ENCODE results near the gene CHRNA3. TPM values are rescaled to one million over a fixed set of nuclear protein-coding genes. Genes with fewer than 3 reads are reported as not detected.

The CHRNA3 gene
- polyA plus RNA-seq, 2 of the 4 experiments (the other 2 are of a cell fraction), result 0.27 to 0.45 TPM

GRCh38 chr15:78650022-78650421 is 29.2 kb upstream of the CHRNA3 start:
- H3K4me2 ChIP-seq, result no peak overlapping the region
- CTCF ChIA-PET, result interaction anchor here (1.1 to 5.1 kb wide), 4 partner anchors 11 to 59 kb away, joined by 3 to 51 read pairs (median 4); no protein-coding TSS in a partner anchor
- no peaks in the 10 kb centered on the region for H3K4me1 ChIP-seq

GRCh38 chr15:78645009-78645408 is 24.2 kb upstream of the CHRNA3 start:
- Histone ChIP-seq H3K4me3 (no peak overlapping the region), H3K4me2 (no peak overlapping the region), H3K4me1 (0 out of 3 replicates have a peak, but pooled peaks cover 3% of the 10 kb centered on the region), H3K9me3 (no peaks in the 10 kb centered on the region), H3K27ac (no peak overlapping the region)
- DNase-seq (ENCODE audit: low read depth in 1 of 2, low spot score in 1 of 2), result no peak
- ChIA-PET CTCF (interaction anchor here (0.8 to 2.2 kb wide), 6 partner anchors 11 to 106 kb away, joined by 4 to 8 read pairs (median 5); no protein-coding TSS in a partner anchor), POLR2A (no interaction called here)
- no peak for ATAC-seq
- TF ChIP-seq NR3C1 (IDR thresholded peaks at IDR 0.05), result no peak
- no peak for TF ChIP-seq MAX (IDR thresholded peaks at IDR 0.05)
- no peak for TF ChIP-seq ATOH8 (CRISPR knock-in tag; IDR thresholded peaks at IDR 0.05; ENCODE audit: low read depth)
- TF ChIP-seq CTCF (IDR thresholded peaks at IDR 0.05), result no peak
- no peak for TF ChIP-seq USF2 (IDR thresholded peaks at IDR 0.05)
- no peak for TF ChIP-seq ZC3H11A (IDR thresholded peaks at IDR 0.05)
- TF ChIP-seq EHMT2 (IDR thresholded peaks at IDR 0.05; ENCODE audit: low read depth), result no peak
- no peak for TF ChIP-seq MAZ (IDR thresholded peaks at IDR 0.05; ENCODE audit: borderline replicate concordance, low read depth, low read length)
- TF ChIP-seq TFCP2L1 (CRISPR knock-in tag; IDR thresholded peaks at IDR 0.05), result no peak
- TF ChIP-seq TP53 (CRISPR knock-in tag; IDR thresholded peaks at IDR 0.05), result no peak
- TF ChIP-seq HDAC2 (IDR thresholded peaks at IDR 0.05), result no peak
- no peak for FAIRE-seq
- WGBS (ENCODE audit: missing lambda C conversion rate), result 73% methylated on average over 4 of the region's 4 CpGs

More at GRCh38 chr15:78650022-78650421, 29.2 kb upstream of the CHRNA3 start:
- POLR2A ChIA-PET, result no interaction called here
- FAIRE-seq, result no peak
- DNase-seq (ENCODE audit: low read depth in 1 of 2, low spot score in 1 of 2), result no peak
- H3K27ac ChIP-seq, result no peak overlapping the region
- TF ChIP-seq CBX2 (IDR thresholded peaks at IDR 0.05; ENCODE audit: borderline replicate concordance, low read depth) (no peak), POLR2AphosphoS2 (conservative IDR thresholded peaks at IDR 0.05; ENCODE audit: low read length) (no peak), ZC3H11A (IDR thresholded peaks at IDR 0.05) (no peak), JUN (IDR thresholded peaks at IDR 0.05) (no peak), FOSL2 (IDR thresholded peaks at IDR 0.05) (no peak), FOSL2 (CRISPR knock-in tag; IDR thresholded peaks at IDR 0.05) (no peak), RARB (CRISPR knock-in tag; IDR thresholded peaks at IDR 0.05) (no peak), FOSB (CRISPR knock-in tag; IDR thresholded peaks at IDR 0.05) (no peak), E2F6 (IDR thresholded peaks at IDR 0.05; ENCODE audit: borderline replicate concordance, low read depth) (no peak), HES2 (IDR thresholded peaks at IDR 0.05) (no peak), SMC3 (IDR thresholded peaks at IDR 0.05) (no peak), RFX5 (IDR thresholded peaks at IDR 0.05) (no peak)
- WGBS (ENCODE audit: missing lambda C conversion rate), result 82% methylated on average over 2 of the region's 4 CpGs
- no peak overlapping the region for H3K4me3 ChIP-seq
- no peak for ATAC-seq
- no peaks in the 10 kb centered on the region for H3K9me3 ChIP-seq
